CD4-positive, alpha-beta memory T cell (primary cell): Measurements from ENCODE around the gene CD48. TPM values are rescaled to one million over a fixed set of nuclear protein-coding genes. Genes with fewer than 3 reads are reported as not detected.
A peak's percentile ranks its signal among the peaks of the same experiment; 100 is the strongest.

Experiments used
- CTCF ChIA-PET: fragments of 350-600 bp; sonication (Branson Sonifier 250); formaldehyde crosslinking; loops from one replicate; lab custom pipeline; 2021; ENCODE audit warnings: inconsistent platforms; ENCODE audit not compliant: partially characterized antibody; lab: Charles Lee
- POLR2A ChIA-PET: fragments of 350-600 bp; sonication (Branson Sonifier 250); formaldehyde crosslinking; loops from one replicate; lab custom pipeline; 2021; ENCODE audit not compliant: partially characterized antibody; lab: Charles Lee
- DNase-seq, 5 donors: peaks; one replicate each; pipeline versions ENCODE4 v3.0.0 to v3.0.0-alpha.2; 2020 to 2022; ENCODE audit warnings: mixed read lengths in 1 of 5
- H3K27ac ChIP-seq: one replicate; pipeline ENCODE4 v1.7.0; 2013; ENCODE audit warnings: low read depth, low read length
- H3K27me3 ChIP-seq: 2 replicates; pipeline ENCODE4 v1.7.0; 2013; ENCODE audit warnings: mild to moderate bottlenecking, low read length, moderate library complexity; ENCODE audit not compliant: insufficient read depth
- H3K36me3 ChIP-seq: 2 replicates; pipeline ENCODE4 v1.7.0; 2013; ENCODE audit warnings: mild to moderate bottlenecking, low read length, moderate library complexity; ENCODE audit not compliant: insufficient read depth
- H3K4me1 ChIP-seq: 2 replicates; pipeline ENCODE4 v1.7.0; 2013; ENCODE audit warnings: mild to moderate bottlenecking, low read length, moderate library complexity; ENCODE audit not compliant: insufficient read depth
- H3K4me3 ChIP-seq, 2 donors: one replicate each; pipeline ENCODE4 v1.7.0; 2013; ENCODE audit warnings: low read length in 2 of 2, mild to moderate bottlenecking in 1 of 2
- H3K9me3 ChIP-seq, 2 donors: one replicate each; pipeline ENCODE4 v1.7.0; 2013; ENCODE audit warnings: low read length in 2 of 2, control low read depth in 1 of 2; ENCODE audit not compliant: control insufficient read depth in 1 of 2
- H3K27ac Mint-ChIP-seq, 7 donors: one replicate each; pipeline ENCODE4 v1.8.0; 2020 to 2021; ENCODE audit warnings: mixed read lengths in 7 of 7, mild to moderate bottlenecking in 6 of 7, inconsistent platforms in 3 of 7, moderate library complexity in 3 of 7
- H3K27me3 Mint-ChIP-seq, 2 donors: one replicate each; pipeline ENCODE4 v1.8.0; 2020 to 2021; ENCODE audit warnings: mixed read lengths in 2 of 2
- H3K36me3 Mint-ChIP-seq, 2 donors: one replicate each; pipeline ENCODE4 v1.8.0; 2020 to 2021; ENCODE audit warnings: mixed read lengths in 2 of 2, inconsistent platforms in 1 of 2, mild to moderate bottlenecking in 1 of 2
- H3K4me1 Mint-ChIP-seq, 4 donors: one replicate each; pipeline ENCODE4 v1.8.0; 2020 to 2021; ENCODE audit warnings: mixed read lengths in 4 of 4, mild to moderate bottlenecking in 1 of 4
- H3K4me3 Mint-ChIP-seq, 8 donors: one replicate each; pipeline ENCODE4 v1.8.0; 2020 to 2021; ENCODE audit warnings: mixed read lengths in 8 of 8, mild to moderate bottlenecking in 7 of 8, moderate library complexity in 6 of 8, inconsistent platforms in 3 of 8
- H3K9me3 Mint-ChIP-seq, 8 donors: one replicate each; pipeline ENCODE4 v1.8.0; 2020 to 2021; ENCODE audit warnings: mixed read lengths in 8 of 8, mild to moderate bottlenecking in 5 of 8, inconsistent platforms in 3 of 8, moderate library complexity in 1 of 8
- intact Hi-C: fragments of 100-400 bp; cut with micrococcal nuclease; formaldehyde crosslinking; loops from one replicate; pipeline ENCODE4 v1.15.1; 2023
- polyA plus RNA-seq, 2 donors: library from polyadenylated mRNA; unstranded; fragments of 300-500 nt; fragmentation: Illumina TruSeq; gene quantifications; one replicate each; pipeline ENCODE4 v1.2.3, GENCODE V29; 2021
- total RNA-seq, 2 experiments: library from RNA; stranded (reverse); gene quantifications; one replicate each; pipeline ENCODE4 v1.2.3, GENCODE V29; 2021

CD48 gene
- total and polyA plus RNA-seq, 4 experiments from 2014 or later: 228 to 329 (median 273) TPM

DNA sequence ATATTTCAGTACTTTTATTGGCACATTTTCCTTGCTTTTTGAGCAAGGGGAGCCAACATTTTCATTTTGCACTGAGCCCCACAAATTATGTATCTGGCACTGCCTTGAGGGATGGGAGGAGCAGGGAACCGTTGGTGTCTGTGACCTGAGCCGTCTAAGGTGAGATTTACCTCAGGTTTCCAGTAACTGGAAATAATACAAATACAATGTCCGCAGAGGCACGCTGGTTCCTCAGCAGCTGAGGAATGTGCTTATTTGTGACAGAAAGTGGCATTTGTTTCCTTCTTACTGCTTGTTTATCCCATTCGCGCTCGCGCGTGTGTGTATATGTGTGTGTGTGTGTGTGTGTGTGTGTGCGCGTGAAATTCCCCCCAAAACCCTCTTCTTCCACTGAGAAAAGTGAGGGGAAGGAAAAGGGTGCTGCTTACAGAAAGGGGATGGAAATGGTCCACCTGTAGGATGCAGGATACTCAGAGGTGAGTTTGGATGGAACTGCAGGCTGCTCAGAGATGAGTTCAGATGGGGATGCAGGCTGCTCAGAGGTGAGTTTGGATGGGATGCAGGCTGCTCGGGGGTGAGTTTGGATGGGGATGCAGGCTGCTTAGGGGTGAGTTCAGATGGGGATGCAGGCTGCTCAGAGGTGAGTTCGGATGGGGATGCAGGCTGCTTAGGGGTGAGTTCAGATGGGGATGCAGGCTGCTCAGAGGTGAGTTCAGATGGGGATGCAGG, 34.6 kb downstream of the CD48 start:
- H3K27me3 ChIP-seq: no peaks in the 10 kb centered on the region
- no peaks in the 10 kb centered on the region for H3K27me3 Mint-ChIP-seq
- peaks cover 55% of the 10 kb centered on the region for H3K4me1 ChIP-seq
- no peak overlapping the region for H3K27ac ChIP-seq
- intact Hi-C loops: loop anchor here (5.0 kb wide), 1 partner anchor 135 kb away; no protein-coding TSS in a partner anchor
- POLR2A ChIA-PET: interaction anchor here (0.9 to 2.7 kb wide), 2 partner anchors 58 to 67 kb away, joined by 3 to 8 read pairs; no protein-coding TSS in a partner anchor
- CTCF ChIA-PET: interaction anchor here (1.5 to 15.8 kb wide), 10 partner anchors 37 to 159 kb away, joined by 3 to 310 read pairs (median 51); partner anchors contain the start of gene CD48
- peak overlapping the region in 4 of 7 donors; percentile 42 to 70 (median 56) for H3K27ac Mint-ChIP-seq
- no peak overlapping the region for H3K4me3 ChIP-seq
- no peak for DNase-seq
- H3K36me3 Mint-ChIP-seq: peaks cover 39 to 53% of the 10 kb centered on the region in 2 donors
- peaks cover 46% of the 10 kb centered on the region for H3K36me3 ChIP-seq
- H3K9me3 ChIP-seq: no peaks in the 10 kb centered on the region
- no peak overlapping the region for H3K4me3 Mint-ChIP-seq
- H3K9me3 Mint-ChIP-seq: peaks cover 0 to 1% (median 0%) of the 10 kb centered on the region in 8 donors
- peaks cover 10 to 27% (median 24%) of the 10 kb centered on the region in 4 donors for H3K4me1 Mint-ChIP-seq

GRCh38 chr1:160675641-160676410, 35.8 kb downstream of the CD48 start:
- Histone ChIP-seq H3K27me3 (no peaks in the 10 kb centered on the region), H3K9me3 (no peaks in the 10 kb centered on the region), H3K36me3 (peaks cover 34% of the 10 kb centered on the region), H3K4me3 (no peak overlapping the region), H3K27ac (peak overlapping the region; percentile 47), H3K4me1 (peaks cover 49% of the 10 kb centered on the region)
- H3K36me3 Mint-ChIP-seq: peaks cover 34 to 41% of the 10 kb centered on the region in 2 donors
- peaks cover 5 to 22% (median 19%) of the 10 kb centered on the region in 4 donors for H3K4me1 Mint-ChIP-seq
- no peaks in the 10 kb centered on the region for H3K27me3 Mint-ChIP-seq
- intact Hi-C loops: loop anchor here (1.0 to 5.0 kb wide), 5 partner anchors 29 to 134 kb away; partner anchors contain the start of gene SLAMF1
- ChIA-PET POLR2A (interaction anchor here (0.7 to 5.6 kb wide), 19 partner anchors 8 to 246 kb away, joined by 3 to 82 read pairs (median 5); partner anchors contain the start of genes CD48, LY9 and SLAMF1), CTCF (interaction anchor here (0.6 to 15.8 kb wide), 46 partner anchors 9 to 1003 kb away, joined by 3 to 310 read pairs (median 6); partner anchors contain the start of genes CD48, LY9, SLAMF1 and SLAMF6)
- H3K9me3 Mint-ChIP-seq: peaks cover 0 to 1% (median 0%) of the 10 kb centered on the region in 8 donors
- H3K27ac Mint-ChIP-seq: peak overlapping the region in 4 of 7 donors; percentile 30 to 94 (median 85)
- H3K4me3 Mint-ChIP-seq: peak overlapping the region in 3 of 8 donors; percentile 18 to 64 (median 60)
- peak; percentile 65 to 80 (median 68) for DNase-seq

DNA sequence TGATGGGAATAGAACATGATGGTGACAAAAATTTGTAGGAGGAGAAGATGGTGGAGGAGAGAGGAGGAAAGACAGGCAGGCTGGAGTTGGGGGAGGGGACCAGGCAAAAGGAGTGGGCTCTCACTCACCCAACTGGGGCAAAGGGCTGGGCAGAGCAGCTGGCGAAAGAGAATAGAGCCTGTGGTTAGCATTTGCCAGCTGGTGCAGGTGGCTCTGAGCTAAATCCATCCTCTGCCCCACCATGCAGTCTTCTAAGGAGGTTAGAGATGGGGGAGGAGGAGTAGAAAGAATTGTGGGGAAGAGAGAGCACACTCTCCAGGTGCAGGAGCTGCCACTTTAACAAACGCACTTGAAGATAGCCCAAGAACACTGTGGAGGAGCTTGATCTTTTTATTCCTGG, 37.2 kb downstream of the CD48 start:
- intact Hi-C loops: no loop called here
- ChIA-PET CTCF (interaction anchor here (1.0 to 15.8 kb wide), 31 partner anchors 9 to 303 kb away, joined by 3 to 310 read pairs (median 9); partner anchors contain the start of genes CD48 and SLAMF1), POLR2A (interaction anchor here (1.0 to 5.6 kb wide), 16 partner anchors 10 to 244 kb away, joined by 3 to 82 read pairs (median 12); partner anchors contain the start of genes CD48, CD84, LY9 and SLAMF1)
- Mint-ChIP-seq H3K4me1 (peaks cover 10 to 26% (median 15%) of the 10 kb centered on the region in 4 donors), H3K4me3 (no peak overlapping the region), H3K27ac (no peak overlapping the region), H3K9me3 (peaks cover 0 to 1% (median 0%) of the 10 kb centered on the region in 8 donors), H3K36me3 (peaks cover 27 to 31% of the 10 kb centered on the region in 2 donors), H3K27me3 (no peaks in the 10 kb centered on the region)
- Histone ChIP-seq H3K27ac (peak overlapping the region; percentile 59), H3K27me3 (no peaks in the 10 kb centered on the region), H3K4me3 (no peak overlapping the region), H3K36me3 (peaks cover 19% of the 10 kb centered on the region), H3K4me1 (peaks cover 49% of the 10 kb centered on the region), H3K9me3 (no peaks in the 10 kb centered on the region)
- no peak for DNase-seq

GRCh38 chr1:160672789-160673695, 38.6 kb downstream of the CD48 start:
- Histone ChIP-seq H3K27me3 (no peaks in the 10 kb centered on the region), H3K4me1 (peaks cover 54% of the 10 kb centered on the region), H3K4me3 (peak overlapping the region in 1 of 2 donors; percentile 8), H3K27ac (peak overlapping the region; percentile 59), H3K36me3 (peaks cover 7% of the 10 kb centered on the region), H3K9me3 (no peaks in the 10 kb centered on the region)
- DNase-seq: peak in 4 of 5 donors; percentile 22 to 47 (median 36)
- H3K4me3 Mint-ChIP-seq: no peak overlapping the region
- intact Hi-C loops: no loop called here
- no peaks in the 10 kb centered on the region for H3K27me3 Mint-ChIP-seq
- POLR2A ChIA-PET: interaction anchor here (0.5 to 5.6 kb wide), 18 partner anchors 8 to 317 kb away, joined by 3 to 82 read pairs (median 10); partner anchors contain the start of genes CD48, CD84 and SLAMF1
- peaks cover 16 to 24% of the 10 kb centered on the region in 2 donors for H3K36me3 Mint-ChIP-seq
- H3K9me3 Mint-ChIP-seq: no peaks in the 10 kb centered on the region
- no peak overlapping the region for H3K27ac Mint-ChIP-seq
- CTCF ChIA-PET: interaction anchor here (0.8 to 15.8 kb wide), 25 partner anchors 8 to 280 kb away, joined by 3 to 310 read pairs (median 8); partner anchors contain the start of genes CD48 and SLAMF1
- H3K4me1 Mint-ChIP-seq: peaks cover 11 to 27% (median 16%) of the 10 kb centered on the region in 4 donors

- intact Hi-C loops: no loop called here
- Histone ChIP-seq H3K27me3 (no peaks in the 10 kb centered on the region), H3K27ac (no peak overlapping the region), H3K9me3 (no peaks in the 10 kb centered on the region), H3K36me3 (no peaks in the 10 kb centered on the region), H3K4me1 (peaks cover 66% of the 10 kb centered on the region), H3K4me3 (no peak overlapping the region)
- H3K4me3 Mint-ChIP-seq: no peak overlapping the region
- no peaks in the 10 kb centered on the region for H3K9me3 Mint-ChIP-seq
- H3K4me1 Mint-ChIP-seq: peaks cover 23 to 34% (median 24%) of the 10 kb centered on the region in 4 donors
- no peak for DNase-seq
- no peaks in the 10 kb centered on the region for H3K27me3 Mint-ChIP-seq
- H3K27ac Mint-ChIP-seq: peak overlapping the region in 1 of 7 donors; percentile 18
- POLR2A ChIA-PET: interaction anchor here (1.4 to 5.6 kb wide), 10 partner anchors 7 to 53 kb away, joined by 3 to 82 read pairs (median 25); partner anchors contain the start of genes CD48 and SLAMF1
- CTCF ChIA-PET: interaction anchor here (0.9 to 15.8 kb wide), 16 partner anchors 9 to 243 kb away, joined by 3 to 310 read pairs (median 4); partner anchors contain the start of gene CD48
- peaks cover 4 to 13% of the 10 kb centered on the region in 2 donors for H3K36me3 Mint-ChIP-seq
Measured at GRCh38 chr1:160671603-160672517, 39.8 kb downstream of the CD48 start.
